COLO668 (cell line): ENCODE results near the gene ZNF683.
A peak's percentile ranks its signal among the peaks of the same experiment; 100 is the strongest.
"Not testable (repeated sequence)": the region's sequence is repeated elsewhere in the genome, so short reads cannot be mapped to it uniquely, and the experiment has no call there.

ENCODE experiments used
- DNase-seq: peaks from one replicate; lab custom pipeline; 2025; ENCODE audit not compliant: unreplicated experiment; lab: John Stamatoyannopoulos, UW

ZNF683 gene

DNA sequence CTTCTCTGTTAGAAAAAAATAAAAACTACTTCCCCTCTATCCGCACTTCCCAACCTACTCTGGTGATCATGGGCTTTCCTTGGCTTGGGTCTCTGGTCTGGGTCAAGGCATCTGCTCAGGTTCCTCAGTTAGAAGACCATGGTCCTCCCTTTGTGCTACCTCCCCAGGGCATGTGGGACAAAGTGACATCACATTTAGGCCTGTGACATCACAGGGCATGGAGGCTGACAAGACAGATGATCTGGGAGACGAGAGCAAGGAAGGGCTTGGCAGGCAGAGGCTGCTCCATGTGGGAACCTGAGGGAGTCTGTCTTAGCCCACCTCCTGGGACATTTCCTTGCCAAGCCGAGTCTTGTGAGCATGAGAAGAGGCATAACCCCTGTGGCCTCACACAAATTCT is at the start of gene ZNF683:
TSS of gene ZNF683 (minus strand) at position 140 of the 400 bp plus-strand sequence. CDS start 4,179 bp downstream, outside the sequence.
- DNase-seq = not testable (repeated sequence)

DNA sequence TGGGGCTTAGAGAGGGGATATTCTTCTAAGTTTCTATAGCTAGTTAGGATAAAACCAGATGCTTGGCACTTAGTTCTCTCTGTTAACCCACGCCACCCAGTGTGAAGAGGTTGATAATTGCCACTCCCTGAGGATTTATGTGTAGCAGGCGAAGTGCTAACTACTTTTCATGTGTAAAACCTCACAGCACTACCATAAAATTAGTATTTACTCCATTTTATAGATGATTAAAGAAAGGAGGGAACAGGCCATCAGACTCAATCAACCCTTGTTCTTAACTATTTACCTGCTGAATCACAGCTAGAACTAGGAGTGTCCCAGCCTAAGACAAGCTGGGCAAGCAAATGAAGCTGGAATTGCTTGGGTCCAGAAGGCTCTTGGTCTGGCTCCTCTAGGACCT is 46.9 kb upstream of the ZNF683 start:
- DNase-seq = no peak

GRCh38 chr1:26418865-26419349 is 46.4 kb upstream of the ZNF683 start:
- DNase-seq = no peak

DNA sequence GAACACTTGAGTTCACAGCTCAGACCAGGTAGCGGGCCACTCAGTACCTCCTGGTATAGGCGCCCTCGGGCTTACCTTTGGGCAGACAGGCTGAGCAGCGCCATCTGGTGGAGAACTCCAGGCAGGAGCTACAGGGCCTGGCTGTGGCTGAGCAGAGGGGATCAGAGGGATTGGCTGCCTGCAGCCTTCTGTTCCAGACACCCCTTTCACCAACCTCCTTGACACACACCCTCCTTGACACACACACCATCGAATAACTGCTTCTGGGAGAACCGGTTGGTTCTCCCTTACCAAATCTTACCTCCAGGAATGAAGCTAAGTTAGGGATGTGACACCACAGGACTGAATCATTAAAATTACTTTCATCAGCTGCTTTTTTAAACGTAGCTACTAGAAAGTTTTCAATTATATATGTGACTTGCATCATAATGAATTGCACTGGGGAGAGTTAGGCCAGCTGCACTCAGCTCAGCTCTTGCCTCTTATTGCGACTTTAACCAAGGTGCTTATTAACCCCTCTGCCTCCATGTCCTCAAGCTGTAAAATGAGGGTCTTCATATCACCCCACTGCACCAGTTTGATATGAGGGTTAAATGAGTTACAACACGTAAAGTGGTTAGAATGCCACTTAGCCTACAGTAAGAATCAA is 44.7 kb upstream of the ZNF683 start:
- DNase-seq = peak; percentile 89

DNA sequence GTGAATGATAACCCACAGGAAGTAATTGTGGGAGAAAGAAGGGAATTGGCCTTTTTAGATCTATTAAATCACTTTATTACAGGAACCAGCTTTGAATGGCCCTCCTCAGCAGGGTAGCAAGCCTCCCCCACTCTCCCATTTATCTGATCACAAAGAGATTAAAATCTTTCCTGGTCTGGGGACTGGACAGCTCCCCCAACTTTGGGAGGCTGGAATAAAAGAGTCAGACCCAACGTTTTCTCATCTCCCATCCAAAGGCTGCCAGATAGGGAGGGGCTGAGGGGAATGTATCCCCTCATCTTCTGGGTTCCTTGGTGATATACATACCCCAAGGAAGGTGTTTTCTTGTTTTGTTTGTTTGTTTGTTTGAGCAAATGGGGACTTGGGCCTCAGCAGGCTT is 40.5 kb upstream of the ZNF683 start:
- no peak for DNase-seq

DNA sequence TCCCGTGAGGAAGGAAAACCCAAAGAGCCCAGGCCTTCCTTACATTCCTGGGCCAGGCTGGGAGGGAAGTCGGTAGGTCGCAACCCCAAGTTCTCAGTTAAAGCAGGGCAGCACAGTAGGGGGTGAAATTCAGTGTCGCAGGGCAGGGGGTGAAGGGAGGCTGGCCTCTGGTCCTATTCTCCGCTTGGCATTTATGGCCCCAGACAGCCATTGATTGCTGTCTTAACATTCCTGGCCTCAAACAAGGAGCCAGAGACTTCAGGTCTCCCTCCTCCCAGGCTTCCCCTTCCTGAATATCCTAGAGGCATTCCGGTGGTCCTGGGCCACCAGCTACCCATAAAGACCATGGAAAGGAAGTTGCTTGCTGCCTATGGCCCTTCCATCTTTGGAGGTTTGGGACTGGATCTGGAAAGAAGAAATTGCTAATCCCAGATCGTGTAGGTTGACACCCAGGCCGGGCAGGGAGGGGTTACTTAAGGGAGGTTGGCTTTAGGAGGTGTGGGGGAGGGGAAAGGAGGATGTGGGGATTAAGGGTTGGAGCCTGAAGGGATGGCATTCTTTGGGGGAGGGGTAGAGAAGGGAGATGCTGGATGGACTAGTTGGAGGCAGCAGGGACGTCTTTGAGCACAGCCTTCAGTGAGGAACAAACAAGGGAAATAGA is 39.8 kb upstream of the ZNF683 start:
- no peak for DNase-seq

DNA sequence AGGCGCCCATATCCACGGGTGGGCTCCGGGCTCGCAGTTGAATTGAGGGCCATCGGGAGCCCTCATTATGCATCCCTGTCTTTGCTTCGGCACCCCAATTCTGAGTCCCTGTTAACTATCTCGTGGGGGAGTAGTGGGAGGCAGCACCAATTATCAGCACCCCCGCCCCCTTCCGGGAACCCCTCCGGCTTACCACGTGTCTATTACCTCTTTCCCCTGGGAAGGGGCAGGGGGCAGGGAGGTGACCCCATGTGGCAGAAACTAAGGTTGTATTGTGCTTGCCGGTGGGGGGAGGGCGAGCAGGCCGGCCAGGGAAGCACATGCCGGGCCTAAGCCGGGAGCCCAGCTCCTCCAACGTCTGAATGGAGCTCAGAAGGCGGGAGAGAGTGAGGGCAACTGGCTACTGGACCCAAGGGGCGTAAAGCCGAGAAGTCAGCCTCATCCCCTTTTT is 39.1 kb upstream of the ZNF683 start:
- no peak for DNase-seq

DNA sequence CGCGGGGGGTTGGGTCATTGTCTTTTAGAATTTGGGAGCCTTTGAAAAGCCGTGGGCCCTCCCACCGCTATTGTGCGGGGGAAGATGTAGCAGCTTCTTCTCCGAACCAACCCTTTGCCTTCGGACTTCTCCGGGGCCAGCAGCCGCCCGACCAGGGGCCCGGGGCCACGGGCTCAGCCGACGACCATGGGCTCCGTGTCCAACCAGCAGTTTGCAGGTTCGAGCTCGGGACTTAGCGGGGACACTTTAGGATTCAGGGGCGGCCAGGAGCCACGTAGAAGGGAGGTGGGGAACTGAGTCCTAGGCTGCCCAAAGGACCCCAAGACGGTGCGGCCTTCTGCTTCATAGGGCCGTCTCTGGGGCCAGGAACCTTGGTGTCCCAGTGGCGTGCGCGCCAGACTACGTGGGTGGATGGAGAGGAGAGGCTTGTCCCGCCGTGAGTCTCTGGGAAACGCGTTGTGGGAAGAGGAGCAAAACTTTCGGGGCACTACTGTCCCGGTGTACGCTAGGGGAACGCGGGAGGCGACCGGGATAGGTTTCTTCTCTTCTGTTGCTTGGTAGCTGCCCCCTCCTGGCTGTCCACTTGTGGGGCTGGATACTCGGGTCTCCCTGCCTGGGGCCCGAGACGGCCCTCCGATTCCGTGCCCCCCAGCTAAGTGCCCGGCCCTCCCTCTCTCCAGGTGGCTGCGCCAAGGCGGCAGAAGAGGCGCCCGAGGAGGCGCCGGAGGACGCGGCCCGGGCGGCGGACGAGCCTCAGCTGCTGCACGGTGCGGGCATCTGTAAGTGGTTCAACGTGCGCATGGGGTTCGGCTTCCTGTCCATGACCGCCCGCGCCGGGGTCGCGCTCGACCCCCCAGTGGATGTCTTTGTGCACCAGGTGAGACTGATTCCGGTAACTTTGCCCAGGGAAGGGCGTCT is 38.4 kb upstream of the ZNF683 start, which contains the start of gene LIN28A:
TSS of gene LIN28A (plus strand) at position 112 of the 918 bp plus-strand sequence. CDS start at position 187, 75 bp downstream.
- DNase-seq = no peak

- DNase-seq = no peak
Observed at GRCh38 chr1:26409191-26409807, 36.7 kb upstream of the ZNF683 start.

DNA sequence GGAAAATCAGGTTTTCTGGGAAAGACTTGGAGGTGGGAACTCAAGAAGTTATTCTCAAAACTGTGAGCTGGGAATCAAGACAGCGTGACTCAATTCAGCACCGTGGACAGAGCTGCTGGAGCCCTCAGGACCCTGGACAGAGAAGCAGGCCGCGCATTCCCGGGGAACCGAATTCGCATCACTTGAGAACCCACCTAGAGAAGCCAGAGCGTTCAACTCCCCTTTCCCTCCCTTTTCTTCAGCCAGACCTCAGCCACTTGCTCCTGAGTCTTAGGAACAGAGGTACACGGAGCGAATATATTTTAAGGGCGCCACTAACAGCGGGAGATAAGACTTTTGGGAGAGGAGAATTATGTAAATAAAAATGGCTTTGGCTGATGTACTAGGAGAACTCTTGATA is 36.1 kb upstream of the ZNF683 start:
- DNase-seq = no peak

GRCh38 chr1:26405281-26405915 is 32.8 kb upstream of the ZNF683 start:
- no peak for DNase-seq

DNA sequence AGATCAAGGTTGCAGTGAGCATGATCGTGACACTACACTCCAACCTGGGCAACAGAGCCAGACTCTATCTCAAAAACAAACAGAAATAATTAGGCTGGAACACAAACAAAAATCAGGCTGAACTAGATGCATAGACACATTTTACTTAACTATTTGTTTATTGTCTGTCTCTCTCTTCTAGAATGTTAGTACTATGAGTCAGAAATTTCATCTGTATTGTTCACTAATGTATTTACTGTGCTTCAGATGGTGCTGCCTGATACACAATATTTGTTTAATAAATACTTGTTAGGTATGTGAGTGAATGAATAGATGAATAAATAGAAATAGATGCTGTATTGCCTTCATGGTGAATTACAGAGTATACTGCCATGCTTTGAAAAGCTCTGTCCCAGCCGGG is 32.1 kb upstream of the ZNF683 start:
- DNase-seq = no peak

GRCh38 chr1:26403656-26404055 is 31.1 kb upstream of the ZNF683 start:
- no peak for DNase-seq

DNA sequence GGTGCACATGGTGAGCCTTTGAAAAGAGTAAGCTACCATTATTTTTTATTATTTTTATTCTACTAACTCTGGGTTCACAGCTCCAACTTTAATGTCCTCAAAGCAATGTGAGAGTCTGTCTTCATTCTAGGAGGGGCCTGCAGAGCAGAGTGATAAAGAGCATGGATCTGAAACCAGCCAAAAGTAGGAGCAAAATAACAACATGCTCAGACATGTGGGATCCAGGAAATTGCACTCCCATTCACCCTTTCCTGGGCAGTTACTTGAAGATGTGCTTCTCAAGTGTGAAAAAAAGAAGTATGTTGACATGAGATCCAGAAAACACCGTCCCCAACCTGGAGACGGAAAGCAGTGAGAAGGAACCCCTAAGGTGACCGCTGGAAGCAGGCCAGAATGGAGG is 29.3 kb upstream of the ZNF683 start:
- no peak for DNase-seq

DNA sequence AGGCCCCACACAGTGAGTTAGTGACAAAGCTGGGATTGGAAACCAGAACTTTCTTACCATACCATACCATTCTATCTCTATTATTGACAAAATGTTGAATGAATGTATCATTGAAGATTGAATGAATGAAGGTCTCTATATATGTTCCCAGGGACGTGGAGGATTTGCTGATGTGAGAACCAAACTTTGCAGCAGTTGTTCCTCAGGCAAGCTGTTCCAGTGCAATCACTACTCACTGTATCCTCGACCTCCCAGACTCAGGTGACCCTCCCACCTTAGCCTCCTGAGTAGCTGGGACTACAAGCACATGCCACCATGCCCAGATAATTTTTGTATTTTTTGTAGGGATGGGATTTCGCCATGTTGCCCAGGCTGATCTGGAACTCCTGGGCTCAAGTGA is 26.5 kb upstream of the ZNF683 start:
- no peak for DNase-seq

- no peak for DNase-seq
Observed at GRCh38 chr1:26395754-26396153, 23.2 kb upstream of the ZNF683 start.

GRCh38 chr1:26391450-26391849 is 18.9 kb upstream of the ZNF683 start:
- no peak for DNase-seq

- DNase-seq = no peak
Observed at GRCh38 chr1:26389604-26390247, 17.2 kb upstream of the ZNF683 start.

GRCh38 chr1:26388791-26389445 is 16.4 kb upstream of the ZNF683 start:
- no peak for DNase-seq
